HG03460 (cell line): ENCODE data around the gene ZAR1L.

Source experiments
- ATAC-seq: cut with Tn5 transposase; IDR thresholded peaks from one replicate; pipeline ENCODE4 v1.9.1; 2021; ENCODE audit not compliant: unreplicated experiment

ZAR1L gene

DNA sequence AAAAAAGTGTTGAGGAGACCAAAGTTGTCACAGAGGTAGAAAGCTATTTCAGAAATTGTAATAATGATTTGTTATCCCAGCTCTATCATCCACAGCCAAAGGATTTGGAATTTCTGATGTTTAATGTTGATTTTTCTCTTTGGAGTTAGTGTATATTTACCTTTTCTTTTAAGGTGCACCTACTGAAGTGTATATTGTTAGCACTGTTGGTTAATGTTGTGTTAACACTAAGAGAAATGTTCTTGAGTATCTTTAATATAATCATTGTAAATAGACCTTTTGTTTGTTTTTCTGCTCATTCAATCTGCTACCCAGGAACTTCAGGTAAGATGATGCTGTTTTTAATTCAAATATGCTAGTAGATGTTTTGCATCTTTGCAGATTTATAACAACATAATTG lies 57.5 kb downstream of the ZAR1L start:
- ATAC-seq = no peak

DNA sequence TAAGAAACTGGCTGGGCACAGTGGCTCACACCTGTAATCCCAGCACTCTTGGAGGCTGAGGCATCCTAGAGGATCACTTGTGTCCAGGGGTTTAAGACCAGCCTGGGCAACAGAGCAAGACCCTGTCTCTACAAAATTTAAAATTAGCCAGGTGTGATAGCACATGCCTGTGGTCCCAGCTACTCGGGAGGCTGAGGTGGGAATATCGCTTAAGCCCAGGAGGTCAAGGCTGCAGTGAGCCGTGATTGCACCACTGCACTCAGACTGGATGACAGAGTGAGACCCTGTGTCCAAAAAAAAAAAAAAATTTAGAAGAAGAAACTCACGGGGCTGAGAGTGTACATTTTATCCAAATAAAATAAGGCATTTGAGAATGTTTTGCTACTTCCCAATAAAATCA lies 58.9 kb downstream of the ZAR1L start:
- no peak for ATAC-seq

DNA sequence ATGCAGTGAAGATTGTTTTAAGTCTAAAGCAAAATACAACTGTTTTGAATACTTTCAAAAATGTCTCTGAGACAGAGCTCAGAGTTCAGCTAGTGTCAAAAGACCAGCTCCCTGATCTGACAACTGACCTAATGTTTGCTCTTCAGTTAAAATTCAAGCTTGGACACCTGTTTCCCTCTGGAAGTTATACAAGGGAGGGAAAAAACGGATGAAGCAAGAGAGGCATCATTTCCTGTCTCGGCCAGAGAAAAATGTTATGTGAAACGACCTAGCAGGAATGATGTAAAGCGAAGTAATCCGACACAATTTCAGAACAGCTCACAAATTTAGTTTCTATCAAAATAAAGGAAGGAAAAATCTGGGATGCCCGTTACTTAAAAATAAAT lies 59.4 kb downstream of the ZAR1L start:
- no peak for ATAC-seq

DNA sequence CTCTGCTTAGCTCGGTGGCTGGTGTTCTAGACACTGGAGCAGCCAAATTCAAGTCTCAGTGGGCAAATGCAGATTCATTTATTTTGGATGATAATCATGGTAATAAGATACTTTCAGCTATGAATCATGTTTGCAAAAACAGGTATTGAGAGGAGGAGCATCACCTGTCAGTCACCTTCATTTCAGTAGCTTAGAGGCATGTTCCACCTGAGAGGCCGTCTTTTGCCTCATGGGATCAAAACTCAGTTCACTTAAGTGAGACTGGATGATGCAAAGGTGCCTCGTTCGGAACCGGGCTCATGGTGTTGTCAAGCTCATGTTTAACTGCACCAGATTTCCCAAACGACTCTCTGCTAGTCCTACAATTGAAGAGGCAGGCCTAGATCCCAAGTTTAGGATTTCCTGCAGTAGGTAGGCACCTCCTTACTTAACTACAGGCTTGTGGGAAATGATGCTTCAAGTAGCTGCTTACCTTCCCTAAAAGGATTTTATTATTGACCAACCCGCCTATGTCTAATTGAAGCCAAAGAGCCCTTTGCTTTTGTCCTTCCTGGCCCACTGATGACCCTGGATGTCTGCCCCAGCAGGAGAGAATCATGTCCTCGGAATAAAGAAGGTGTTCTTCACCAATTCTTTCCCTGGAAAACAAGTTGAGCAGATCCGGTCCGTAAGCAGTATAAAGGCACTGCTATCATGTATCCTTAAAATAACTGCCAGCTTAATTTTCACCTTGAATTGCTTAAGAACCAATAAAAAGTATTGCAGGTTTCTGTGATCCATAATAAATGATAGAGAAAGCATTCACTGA lies 60.0 kb downstream of the ZAR1L start:
- ATAC-seq = no peak

DNA sequence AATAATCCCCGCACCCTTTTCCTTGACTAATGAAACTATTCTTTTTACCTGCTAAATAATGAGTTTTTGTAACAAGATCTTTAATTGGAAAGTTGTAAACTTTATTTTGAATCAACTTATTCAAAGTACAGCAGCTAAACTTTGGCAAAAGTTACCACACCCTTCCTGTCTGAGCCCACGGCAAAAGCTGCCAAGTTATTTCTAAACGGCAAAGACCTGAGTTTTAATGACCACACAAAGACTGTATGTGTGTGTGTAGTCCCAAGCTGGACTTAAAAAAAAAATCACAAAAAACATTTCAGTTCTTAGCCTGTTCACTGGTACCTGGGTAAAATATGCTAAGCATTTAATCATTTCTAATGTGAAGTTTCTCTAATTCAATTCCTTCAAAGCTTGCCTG lies 60.7 kb downstream of the ZAR1L start:
- no peak for ATAC-seq

DNA sequence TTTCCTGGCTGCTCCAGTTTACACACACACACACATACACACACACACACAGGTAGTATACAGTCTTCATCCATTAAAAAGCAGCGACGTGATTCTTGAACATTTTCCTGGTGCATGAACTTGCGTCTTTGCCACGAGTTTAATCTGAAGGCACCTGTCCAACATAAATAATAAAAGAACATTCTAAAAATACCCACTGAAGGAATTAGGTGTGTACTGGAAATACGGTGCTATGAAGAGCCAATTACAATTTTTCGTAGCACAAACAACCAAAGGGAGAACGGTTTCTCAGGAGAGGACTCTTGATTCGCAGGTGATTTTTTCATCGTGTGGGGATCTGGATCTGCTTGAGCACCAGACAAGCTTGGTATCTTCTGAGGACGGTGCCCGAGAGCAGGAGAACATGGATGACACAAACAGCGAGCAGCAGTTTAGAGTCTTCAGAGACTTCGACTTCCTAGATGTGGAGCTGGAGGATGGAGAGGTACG lies 61.2 kb downstream of the ZAR1L start:
- no peak for ATAC-seq
